Transverse colon (tissue), 4 donors: ENCODE results near the gene TOR4A. TPM values are rescaled to one million over a fixed set of nuclear protein-coding genes. Genes with fewer than 3 reads are reported as not detected.

Experiments
- DNase-seq: peaks from one replicate; pipeline ENCODE4 v3.0.0-alpha.2; 2019
- H3K27ac ChIP-seq, 4 donors: fragments of 200-600 bp; sonication (generic); 2 replicates each; pipeline ENCODE4 v1.5.1; 2016 to 2018; ENCODE audit warnings: inconsistent platforms in 4 of 4
- H3K27me3 ChIP-seq: fragments of 200-600 bp; sonication (generic); 2 replicates; pipeline ENCODE4 v1.5.1; 2017; ENCODE audit warnings: inconsistent platforms
- H3K36me3 ChIP-seq, 4 donors: fragments of 200-600 bp; sonication (generic); 2 replicates each; pipeline ENCODE4 v1.5.1; 2017 to 2019; ENCODE audit warnings: inconsistent platforms in 4 of 4
- H3K4me1 ChIP-seq, 4 donors: fragments of 200-600 bp; sonication (generic); 2 replicates each; pipeline ENCODE4 v1.5.1; 2017 to 2020; ENCODE audit warnings: inconsistent platforms in 4 of 4
- H3K4me3 ChIP-seq, 4 donors: fragments of 200-600 bp; sonication (generic); 1 replicate in 1 of 4; 2 replicates in 3 of 4; pipeline versions ENCODE4 v1.5.1 to v1.6.1; 2017 to 2019; ENCODE audit warnings: inconsistent platforms in 4 of 4
- H3K9me3 ChIP-seq, 2 donors: fragments of 200-600 bp; sonication (generic); 2 replicates each; pipeline ENCODE4 v1.5.1; 2017 to 2019; ENCODE audit warnings: inconsistent platforms in 2 of 2
- CTCF ChIP-seq, 5 experiments: fragments of 200-600 bp in 3 of 5; fragments of 450-650 bp in 2 of 5; sonication (generic) in 3 of 5; IDR thresholded peaks; 1 replicate in 2 of 5; 2 replicates in 3 of 5; pipeline ENCODE4 v1.5.1; 2016 to 2017; ENCODE audit warnings: antibody characterized with exemption in 5 of 5, inconsistent platforms in 3 of 5, mild to moderate bottlenecking in 2 of 5, moderate library complexity in 1 of 5
- EP300 ChIP-seq: sonication (generic); formaldehyde crosslinking; IDR thresholded peaks from one replicate; pipeline ENCODE4 v1.6.1; 2017; ENCODE audit warnings: antibody characterized with exemption, low read depth
- POLR2A ChIP-seq: fragments of 450-650 bp; IDR thresholded peaks from one replicate; pipeline ENCODE4 v1.6.1; 2016; ENCODE audit warnings: antibody characterized with exemption, mild to moderate bottlenecking, moderate library complexity
- POLR2AphosphoS5 ChIP-seq, 3 donors: sonication (generic); formaldehyde crosslinking; IDR thresholded peaks; one replicate each; pipeline ENCODE4 v1.6.1; 2016; ENCODE audit warnings: antibody characterized with exemption in 3 of 3
- WGBS, 2 donors: methylation state at CpG; one replicate each; pipeline ENCODE4 v1.1.5; 2018; ENCODE audit warnings: low coverage in 1 of 2; 5-methylcytosine and 5-hydroxymethylcytosine counted together
- in situ Hi-C, 4 donors: fragments of 200-750 bp; cut with MboI; loops; one replicate each; pipeline versions ENCODE4 v1.15.0 to v1.15.1; 2017; ENCODE audit warnings: low sequenced_read_pairs in 3 of 4, low pct_ligation_motif_present in 1 of 4, low pct_unique_long_range_greater_than_20kb in 1 of 4
- intact Hi-C: fragments of 100-400 bp; cut with DNase I; formaldehyde crosslinking; loops from one replicate; pipeline ENCODE4 v1.15.1; 2023; ENCODE audit warnings: low total_unique reads
- total RNA-seq, 4 donors: library from RNA; depleted of rRNA; stranded (reverse); fragments of >200 nt; gene quantifications; one replicate each; pipeline ENCODE4 v1.1.0, GENCODE V29; 2016

The TOR4A gene
- total RNA-seq, 4 donors from 2014 or later, result 49.2 to 121 (median 71.7) TPM

GRCh38 chr9:137305060-137305797, 27.7 kb downstream of the TOR4A start:
- Histone ChIP-seq H3K27ac (peak overlapping the region; percentile 86 to 98 (median 96)), H3K27me3 (peaks cover 13% of the 10 kb centered on the region), H3K9me3 (no peaks in the 10 kb centered on the region), H3K4me3 (peak overlapping the region in 3 of 4 donors; percentile 17 to 53 (median 37)), H3K36me3 (no peaks in the 10 kb centered on the region), H3K4me1 (peaks cover 30 to 71% (median 67%) of the 10 kb centered on the region in 4 donors)
- intact Hi-C loops, result no loop called here
- DNase-seq, result peak; percentile 86
- WGBS, 2 donors, result 23 to 40% methylated on average over 1 to 36 of the region's 36 CpGs
- in situ Hi-C loops, result no loop called here
- TF ChIP-seq POLR2A, result peak; percentile 76
- TF ChIP-seq CTCF (IDR thresholded peaks at IDR 0.05), result peak in 2 of 5 experiments; percentile 19 to 45
- TF ChIP-seq EP300, result no peak
- peak; percentile 59 to 95 (median 83) for TF ChIP-seq POLR2AphosphoS5 (IDR thresholded peaks at IDR 0.05)

- WGBS, 2 donors, result 25% methylated on average over 6 of the region's 8 CpGs; no CpG with 5 or more reads in 1 of the 2 donors
Measured at GRCh38 chr9:137305798-137306065, 28.2 kb downstream of the TOR4A start.

GRCh38 chr9:137306066-137306849, 28.7 kb downstream of the TOR4A start:
- Histone ChIP-seq H3K4me3 (peak overlapping the region in 2 of 4 donors; percentile 37 to 53), H3K27me3 (peaks cover 3% of the 10 kb centered on the region), H3K27ac (peak overlapping the region; percentile 86 to 98 (median 96)), H3K36me3 (no peaks in the 10 kb centered on the region), H3K4me1 (peaks cover 30 to 76% (median 67%) of the 10 kb centered on the region in 4 donors), H3K9me3 (no peaks in the 10 kb centered on the region)
- no peak for DNase-seq
- TF ChIP-seq POLR2AphosphoS5 (IDR thresholded peaks at IDR 0.05), result no peak
- TF ChIP-seq CTCF (IDR thresholded peaks at IDR 0.05), result no peak
- no peak for TF ChIP-seq EP300
- TF ChIP-seq POLR2A, result no peak
- WGBS, 2 donors, result 28% methylated on average over 16 of the region's 30 CpGs; no CpG with 5 or more reads in 1 of the 2 donors
- intact Hi-C loops (no loop called here), in situ Hi-C loops (no loop called here)

More at GRCh38 chr9:137305798-137306065, 28.2 kb downstream of the TOR4A start:
- Histone ChIP-seq H3K27ac (peak overlapping the region; percentile 86 to 98 (median 96)), H3K4me3 (peak overlapping the region in 2 of 4 donors; percentile 37 to 53), H3K9me3 (no peaks in the 10 kb centered on the region), H3K4me1 (peaks cover 30 to 71% (median 66%) of the 10 kb centered on the region in 4 donors), H3K36me3 (no peaks in the 10 kb centered on the region), H3K27me3 (peaks cover 8% of the 10 kb centered on the region)
- DNase-seq, result no peak
- in situ Hi-C loops (no loop called here), intact Hi-C loops (no loop called here)
- no peak for TF ChIP-seq POLR2AphosphoS5 (IDR thresholded peaks at IDR 0.05)
- peak in 1 of 5 experiments; percentile 1 for TF ChIP-seq CTCF (IDR thresholded peaks at IDR 0.05)
- TF ChIP-seq EP300, result no peak
- TF ChIP-seq POLR2A, result no peak

GRCh38 chr9:137306850-137307254, 29.3 kb downstream of the TOR4A start:
- H3K27me3 ChIP-seq, result no peaks in the 10 kb centered on the region
- intact Hi-C loops, result no loop called here
- TF ChIP-seq POLR2AphosphoS5 (IDR thresholded peaks at IDR 0.05) (peak in 1 of 3 donors; percentile 8), EP300 (no peak), POLR2A (no peak), CTCF (IDR thresholded peaks at IDR 0.05) (no peak)

More at GRCh38 chr9:137306850-137307254, 29.3 kb downstream of the TOR4A start:
- DNase-seq, result no peak
- H3K36me3 ChIP-seq, result no peaks in the 10 kb centered on the region
- H3K4me3 ChIP-seq, result peak overlapping the region in 3 of 4 donors; percentile 0 to 53 (median 24)
- H3K9me3 ChIP-seq, result no peaks in the 10 kb centered on the region
- in situ Hi-C loops, result no loop called here
- peaks cover 35 to 77% (median 71%) of the 10 kb centered on the region in 4 donors for H3K4me1 ChIP-seq
- H3K27ac ChIP-seq, result peak overlapping the region; percentile 86 to 98 (median 96)
- 11% methylated on average over 22 of the region's 23 CpGs; no CpG with 5 or more reads in 1 of the 2 donors for WGBS, 2 donors
